ENCODE measurements around the gene KCNH3. TPM values are rescaled to one million over a fixed set of nuclear protein-coding genes. Genes with fewer than 3 reads are reported as not detected.
"Not testable (repeated sequence)": the region's sequence is repeated elsewhere in the genome, so short reads cannot be mapped to it uniquely, and the experiment has no call there.

The KCNH3 gene
- total RNA-seq, 1 donor from 2014 or later = 0.16 TPM

GRCh38 chr12:49527361-49528130, 11.3 kb upstream of the KCNH3 start:
- Mint-ChIP-seq H3K36me3 (ENCODE audit: low read depth) (peaks cover 10% of the 10 kb centered on the region), H3K4me3 (no peak overlapping the region)
- DNase-seq (ENCODE audit: low read depth, low spot score) = no peak

GRCh38 chr12:49529414-49529813, 9.4 kb upstream of the KCNH3 start:
- Mint-ChIP-seq H3K4me1 (no peaks in the 10 kb centered on the region), H3K27me3 (ENCODE audit: low read depth) (peaks cover 12% of the 10 kb centered on the region), H3K4me3 (no peak overlapping the region), H3K36me3 (ENCODE audit: low read depth) (peaks cover 7% of the 10 kb centered on the region), H3K9me3 (no peaks in the 10 kb centered on the region), H3K27ac (ENCODE audit: unreplicated experiment) (no peak overlapping the region)
- TF ChIP-seq, protein P1, sequence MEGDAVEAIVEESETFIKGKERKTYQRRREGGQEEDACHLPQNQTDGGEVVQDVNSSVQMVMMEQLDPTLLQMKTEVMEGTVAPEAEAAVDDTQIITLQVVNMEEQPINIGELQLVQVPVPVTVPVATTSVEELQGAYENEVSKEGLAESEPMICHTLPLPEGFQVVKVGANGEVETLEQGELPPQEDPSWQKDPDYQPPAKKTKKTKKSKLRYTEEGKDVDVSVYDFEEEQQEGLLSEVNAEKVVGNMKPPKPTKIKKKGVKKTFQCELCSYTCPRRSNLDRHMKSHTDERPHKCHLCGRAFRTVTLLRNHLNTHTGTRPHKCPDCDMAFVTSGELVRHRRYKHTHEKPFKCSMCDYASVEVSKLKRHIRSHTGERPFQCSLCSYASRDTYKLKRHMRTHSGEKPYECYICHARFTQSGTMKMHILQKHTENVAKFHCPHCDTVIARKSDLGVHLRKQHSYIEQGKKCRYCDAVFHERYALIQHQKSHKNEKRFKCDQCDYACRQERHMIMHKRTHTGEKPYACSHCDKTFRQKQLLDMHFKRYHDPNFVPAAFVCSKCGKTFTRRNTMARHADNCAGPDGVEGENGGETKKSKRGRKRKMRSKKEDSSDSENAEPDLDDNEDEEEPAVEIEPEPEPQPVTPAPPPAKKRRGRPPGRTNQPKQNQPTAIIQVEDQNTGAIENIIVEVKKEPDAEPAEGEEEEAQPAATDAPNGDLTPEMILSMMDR (conservative IDR thresholded peaks at IDR 0.05) = no peak
- DNase-seq (ENCODE audit: low read depth, low spot score) = no peak

More at GRCh38 chr12:49527361-49528130, 11.3 kb upstream of the KCNH3 start:
- Mint-ChIP-seq H3K4me1 (no peaks in the 10 kb centered on the region), H3K9me3 (no peaks in the 10 kb centered on the region), H3K27ac (ENCODE audit: unreplicated experiment) (no peak overlapping the region), H3K27me3 (ENCODE audit: low read depth) (peaks cover 1% of the 10 kb centered on the region)
- TF ChIP-seq, protein P1 (conservative IDR thresholded peaks at IDR 0.05) = no peak

DNA sequence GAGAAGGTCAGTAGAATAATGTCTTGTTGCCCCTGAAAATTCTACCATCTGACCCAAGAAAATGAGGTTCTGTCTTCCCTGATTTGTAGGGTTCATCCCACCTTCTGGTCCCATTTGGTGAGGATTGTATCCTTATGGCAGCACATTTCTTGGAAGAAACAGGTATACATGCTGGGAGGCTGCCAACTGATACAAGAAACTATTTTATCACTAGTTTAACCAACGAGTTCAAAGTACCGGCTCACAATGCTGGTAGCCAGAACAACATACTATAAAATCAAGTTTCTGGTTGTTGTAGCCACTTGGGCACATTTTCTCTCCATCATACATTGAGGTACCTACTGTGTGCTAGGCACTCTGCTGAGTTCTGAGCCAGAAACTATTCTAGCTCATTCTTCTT, 7.1 kb upstream of the KCNH3 start:
- TF ChIP-seq, protein P1 (conservative IDR thresholded peaks at IDR 0.05) = no peak
- Mint-ChIP-seq H3K27ac (ENCODE audit: unreplicated experiment) (no peak overlapping the region), H3K4me3 (no peak overlapping the region), H3K4me1 (no peaks in the 10 kb centered on the region), H3K9me3 (no peaks in the 10 kb centered on the region), H3K27me3 (ENCODE audit: low read depth) (peaks cover 36% of the 10 kb centered on the region), H3K36me3 (ENCODE audit: low read depth) (peaks cover 7% of the 10 kb centered on the region)
- no peak for DNase-seq (ENCODE audit: low read depth, low spot score)

- TF ChIP-seq, protein P1 (conservative IDR thresholded peaks at IDR 0.05) = no peak
- H3K27me3 Mint-ChIP-seq (ENCODE audit: low read depth) = peaks cover 50% of the 10 kb centered on the region
- peaks cover 4% of the 10 kb centered on the region for H3K36me3 Mint-ChIP-seq (ENCODE audit: low read depth)
- H3K4me1 Mint-ChIP-seq = peaks cover 5% of the 10 kb centered on the region
- H3K27ac Mint-ChIP-seq (ENCODE audit: unreplicated experiment) = no peak overlapping the region
- H3K9me3 Mint-ChIP-seq = no peaks in the 10 kb centered on the region
- DNase-seq (ENCODE audit: low read depth, low spot score) = no peak
- no peak overlapping the region for H3K4me3 Mint-ChIP-seq
Measured at GRCh38 chr12:49533331-49533730, 5.5 kb upstream of the KCNH3 start.

DNA sequence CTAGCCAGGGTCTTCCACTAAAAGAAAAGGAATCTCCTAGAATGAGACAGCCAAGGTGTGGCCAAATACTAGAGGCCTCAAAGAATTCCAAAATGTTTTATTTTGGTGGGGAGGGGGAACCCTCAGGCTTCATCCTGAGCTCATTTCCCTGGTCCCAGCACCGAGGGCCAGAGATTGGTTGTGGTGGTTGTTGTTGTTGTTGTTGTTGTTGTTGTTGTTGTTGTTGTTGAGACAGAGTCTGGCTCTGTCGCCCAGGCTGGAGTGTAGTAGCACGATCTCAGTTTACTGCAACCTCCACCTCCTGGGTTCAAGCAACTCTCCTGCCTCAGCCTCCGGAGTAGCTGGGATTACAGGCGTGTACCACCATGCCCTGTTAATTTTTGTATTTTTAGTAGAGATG, 4.7 kb upstream of the KCNH3 start:
- H3K4me3 Mint-ChIP-seq, H3K9me3 Mint-ChIP-seq: not testable (repeated sequence)

DNA sequence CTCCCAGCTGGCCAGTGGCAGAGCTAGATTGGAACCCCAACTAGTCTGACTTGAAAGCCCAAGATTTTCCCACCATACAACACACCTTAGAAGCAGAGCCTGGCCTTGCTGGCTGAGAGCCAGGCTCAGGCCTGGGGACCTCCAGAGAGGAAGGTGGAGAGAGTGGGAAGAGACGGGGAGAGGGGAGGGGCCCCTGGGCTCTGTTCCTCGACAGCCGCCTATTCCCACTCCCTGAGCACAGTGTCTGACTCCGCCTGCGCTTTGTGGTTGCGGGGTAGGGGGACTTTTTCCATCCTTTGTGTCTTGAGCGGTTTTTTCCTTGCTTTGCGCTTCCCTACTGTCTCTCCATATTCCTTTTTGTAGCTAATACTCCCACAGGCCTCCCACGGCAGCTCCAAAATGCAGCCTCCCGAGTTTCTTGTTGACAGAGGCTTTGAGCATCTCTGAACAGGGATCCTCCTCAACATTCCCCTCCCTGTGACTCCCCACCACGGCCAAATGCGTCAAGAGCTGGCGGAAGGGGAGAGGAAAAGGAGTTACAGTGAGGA, 4.0 kb upstream of the KCNH3 start:
- no peak overlapping the region for H3K27ac Mint-ChIP-seq (ENCODE audit: unreplicated experiment)
- H3K9me3 Mint-ChIP-seq = no peaks in the 10 kb centered on the region
- H3K4me1 Mint-ChIP-seq = peaks cover 5% of the 10 kb centered on the region
- peak overlapping the region; percentile 14 for H3K4me3 Mint-ChIP-seq
- H3K27me3 Mint-ChIP-seq (ENCODE audit: low read depth) = peaks cover 58% of the 10 kb centered on the region
- no peak for DNase-seq (ENCODE audit: low read depth, low spot score)
- H3K36me3 Mint-ChIP-seq (ENCODE audit: low read depth) = no peaks in the 10 kb centered on the region
- TF ChIP-seq, protein P1 (conservative IDR thresholded peaks at IDR 0.05) = no peak

More for the DNA sequence above, 4.7 kb upstream of the KCNH3 start:
- not testable (repeated sequence) for DNase-seq (ENCODE audit: low read depth, low spot score); H3K27ac Mint-ChIP-seq (ENCODE audit: unreplicated experiment); H3K36me3 Mint-ChIP-seq (ENCODE audit: low read depth); H3K4me1 Mint-ChIP-seq
- H3K27me3 Mint-ChIP-seq (ENCODE audit: low read depth) = peaks cover 53% of the 10 kb centered on the region

Measured in neural crest cell (in vitro differentiated cells).